HG03342 (cell line): ENCODE data around the gene GLS.
A peak's percentile ranks its signal among the peaks of the same experiment; 100 is the strongest.
"Not testable (repeated sequence)": the region's sequence is repeated elsewhere in the genome, so short reads cannot be mapped to it uniquely, and the experiment has no call there.

ENCODE experiments used
- ATAC-seq: cut with Tn5 transposase; IDR thresholded peaks from one replicate; pipeline ENCODE4 v1.9.1; 2021; ENCODE audit warnings: mild to moderate bottlenecking, moderate library complexity; ENCODE audit not compliant: unreplicated experiment

The GLS gene

GRCh38 chr2:190880378-190881083 lies at the start of gene GLS:
GLS (plus strand) TSS chr2:190880821; CDS start chr2:190881085, 264 bp downstream.
- peak; percentile 68 for ATAC-seq

- no peak for ATAC-seq
Measured at GRCh38 chr2:190831941-190832340, 48.7 kb upstream of the GLS start.

- no peak for ATAC-seq
Measured at GRCh38 chr2:190834890-190835208, 45.8 kb upstream of the GLS start.

GRCh38 chr2:190835303-190835930 lies 45.2 kb upstream of the GLS start:
- no peak for ATAC-seq

- no peak for ATAC-seq
Measured at GRCh38 chr2:190836767-190837166, 43.9 kb upstream of the GLS start.

GRCh38 chr2:190837420-190837819 lies 43.2 kb upstream of the GLS start:
- no peak for ATAC-seq

- no peak for ATAC-seq
Measured at GRCh38 chr2:190837952-190838361, 42.7 kb upstream of the GLS start.

- ATAC-seq = no peak
Measured at GRCh38 chr2:190838492-190838910, 42.1 kb upstream of the GLS start.

GRCh38 chr2:190840569-190841172 lies 40.0 kb upstream of the GLS start:
- no peak for ATAC-seq

GRCh38 chr2:190841707-190842505 lies 38.7 kb upstream of the GLS start:
- no peak for ATAC-seq

GRCh38 chr2:190842606-190843104 lies 38.0 kb upstream of the GLS start:
- ATAC-seq = no peak

- ATAC-seq = peak; percentile 92
Measured at GRCh38 chr2:190843890-190844699, 36.5 kb upstream of the GLS start.

GRCh38 chr2:190844700-190845401 lies 35.8 kb upstream of the GLS start:
- no peak for ATAC-seq

- no peak for ATAC-seq
Measured at GRCh38 chr2:190846746-190847145, 33.9 kb upstream of the GLS start.

GRCh38 chr2:190847504-190848081 lies 33.0 kb upstream of the GLS start:
- no peak for ATAC-seq

GRCh38 chr2:190849774-190850173 lies 30.8 kb upstream of the GLS start:
- no peak for ATAC-seq

- ATAC-seq = not testable (repeated sequence)
Measured at GRCh38 chr2:190853022-190853421, 27.6 kb upstream of the GLS start.

GRCh38 chr2:190853531-190854383 lies 26.9 kb upstream of the GLS start:
- no peak for ATAC-seq

- ATAC-seq = no peak
Measured at GRCh38 chr2:190854726-190855125, 25.9 kb upstream of the GLS start.
